Endometrial microvascular endothelial cells (primary cell): Measurements from ENCODE around the gene BTBD9. TPM values are rescaled to one million over a fixed set of nuclear protein-coding genes. Genes with fewer than 3 reads are reported as not detected.

Experiments
- in situ Hi-C: cut with HindIII; loops from 2 replicates; pipeline ENCODE4 v1.10.0; 2017; ENCODE audit warnings: low sequenced_read_pairs, low pct_unique_long_range_greater_than_20kb; ENCODE audit errors: inconsistent ontology term
- total RNA-seq: library from RNA; depleted of rRNA; stranded (reverse); fragments of >200 nt; gene quantifications from one replicate; pipeline ENCODE4 v1.2.3, GENCODE V29; 2015; ENCODE audit errors: inconsistent ontology term

The BTBD9 gene
- total RNA-seq, 1 donor from 2014 or later = 6.4 TPM

DNA sequence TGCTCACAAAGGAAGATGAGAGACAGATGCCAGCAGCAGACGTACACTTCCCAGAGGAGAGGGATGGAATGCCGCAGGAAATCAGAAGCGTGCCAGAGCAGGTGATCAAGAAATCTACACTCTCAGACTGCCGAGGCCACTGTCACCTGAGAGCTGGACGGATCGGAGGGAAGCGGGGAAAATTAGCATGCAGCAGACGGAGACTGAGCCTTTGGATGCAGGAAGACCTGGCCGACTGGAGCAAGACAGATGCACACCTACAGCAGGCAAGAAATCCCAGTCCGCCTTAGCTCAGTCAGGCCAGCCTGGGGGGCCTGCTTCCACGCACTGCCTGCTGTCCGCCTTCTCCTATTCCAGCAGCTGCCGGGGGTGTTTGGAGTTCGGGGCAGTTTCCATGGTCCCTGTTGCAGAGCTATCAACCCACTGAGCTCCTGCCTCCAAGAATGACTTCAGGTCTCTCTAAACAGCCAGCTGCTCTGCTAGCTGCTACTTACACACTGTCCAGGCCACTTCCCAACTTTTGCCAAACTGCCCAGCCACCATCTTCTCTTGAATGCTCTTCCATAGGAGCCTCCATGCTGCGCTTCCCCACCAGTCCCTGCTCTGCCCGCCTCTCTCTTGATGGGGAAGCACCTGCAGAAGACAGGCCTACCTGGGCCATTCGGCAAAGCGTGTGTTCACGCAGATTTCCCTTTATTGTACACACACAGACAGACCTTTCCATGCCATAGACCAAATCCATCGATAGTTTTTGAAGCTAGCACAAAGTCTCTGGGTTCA lies 451.7 kb downstream of the BTBD9 start:
- in situ Hi-C loops = no loop called here

DNA sequence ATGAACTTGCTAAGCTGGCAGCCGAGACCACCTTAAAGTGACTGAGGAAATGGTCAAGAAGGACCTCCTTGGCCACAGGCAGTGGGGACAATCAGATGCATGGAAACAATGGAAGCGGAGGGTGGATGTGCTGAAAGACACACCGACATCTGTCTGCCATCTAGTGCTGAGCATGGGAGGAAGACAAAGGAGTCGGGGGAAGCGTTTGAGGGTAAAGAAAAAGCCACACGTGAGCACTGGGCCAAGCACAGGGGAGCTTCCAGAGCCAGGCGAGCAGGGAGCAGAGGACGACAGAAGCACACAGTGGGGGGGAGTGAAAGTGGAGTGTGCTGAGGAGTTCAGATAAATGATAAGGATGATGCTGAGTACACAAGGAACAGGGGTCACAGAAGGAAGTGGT lies 452.4 kb downstream of the BTBD9 start:
- in situ Hi-C loops = no loop called here

DNA sequence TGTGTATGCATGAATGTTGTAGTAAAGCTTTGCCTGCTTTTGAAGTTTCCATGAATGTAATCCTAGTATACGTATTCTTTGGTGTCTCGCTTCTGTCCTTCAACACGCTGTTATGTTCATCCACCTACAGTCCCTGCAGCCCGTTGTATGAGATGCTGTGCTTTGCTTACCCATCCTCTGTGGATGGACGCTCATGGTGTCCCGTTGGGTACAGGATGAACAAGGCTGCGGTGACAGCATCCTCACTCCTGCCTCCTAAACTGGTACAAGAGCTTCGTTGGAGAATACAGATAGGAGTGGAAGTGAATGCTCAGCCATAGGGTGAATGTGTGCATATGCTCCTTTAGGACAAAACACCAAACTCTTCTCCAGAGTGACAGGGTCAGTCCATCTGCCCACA lies 454.0 kb downstream of the BTBD9 start:
- in situ Hi-C loops = no loop called here

DNA sequence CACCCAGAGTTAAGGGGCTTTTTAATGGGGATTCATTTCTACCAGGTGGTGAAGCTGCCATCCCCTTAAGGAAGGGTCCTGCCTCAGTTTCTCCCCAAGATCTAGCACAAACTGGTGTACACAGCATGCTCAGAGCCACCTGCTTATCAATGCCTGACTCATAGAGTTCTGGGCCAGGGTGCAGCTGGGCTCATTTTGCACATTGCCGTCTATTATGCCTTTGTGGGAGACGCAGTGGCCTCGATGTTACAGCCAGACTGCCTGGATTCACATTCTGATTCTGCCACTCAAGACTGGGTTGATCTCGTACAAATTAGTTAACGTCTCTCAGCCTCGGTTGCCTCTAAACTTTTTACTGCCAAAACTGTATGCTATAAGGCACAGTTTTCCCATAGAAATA lies 454.5 kb downstream of the BTBD9 start:
- in situ Hi-C loops = no loop called here

DNA sequence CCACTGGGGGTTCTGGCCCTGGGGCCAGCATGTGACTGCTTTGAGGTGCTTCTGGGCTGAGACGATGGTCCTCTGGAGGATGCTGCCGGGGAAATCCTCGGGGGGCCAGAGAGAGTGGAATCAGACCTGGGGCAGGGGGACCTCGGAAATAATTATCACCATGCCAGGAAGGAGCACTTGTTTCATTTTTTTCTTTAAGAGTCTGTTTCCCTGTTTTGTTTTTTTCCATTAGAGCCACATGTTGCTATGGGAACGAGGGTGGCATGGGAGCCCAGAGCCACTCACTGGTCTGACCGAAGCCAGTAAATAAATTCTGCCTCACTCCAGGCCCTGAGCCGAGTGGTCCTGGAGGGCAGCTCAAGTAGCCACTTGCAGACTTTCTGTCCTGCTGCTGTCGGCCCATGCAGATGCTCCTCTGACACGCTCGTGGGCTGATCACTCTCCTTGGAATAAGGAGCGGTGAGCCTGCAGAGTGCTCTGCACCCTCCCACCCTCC lies 455.1 kb downstream of the BTBD9 start:
- in situ Hi-C loops = no loop called here

DNA sequence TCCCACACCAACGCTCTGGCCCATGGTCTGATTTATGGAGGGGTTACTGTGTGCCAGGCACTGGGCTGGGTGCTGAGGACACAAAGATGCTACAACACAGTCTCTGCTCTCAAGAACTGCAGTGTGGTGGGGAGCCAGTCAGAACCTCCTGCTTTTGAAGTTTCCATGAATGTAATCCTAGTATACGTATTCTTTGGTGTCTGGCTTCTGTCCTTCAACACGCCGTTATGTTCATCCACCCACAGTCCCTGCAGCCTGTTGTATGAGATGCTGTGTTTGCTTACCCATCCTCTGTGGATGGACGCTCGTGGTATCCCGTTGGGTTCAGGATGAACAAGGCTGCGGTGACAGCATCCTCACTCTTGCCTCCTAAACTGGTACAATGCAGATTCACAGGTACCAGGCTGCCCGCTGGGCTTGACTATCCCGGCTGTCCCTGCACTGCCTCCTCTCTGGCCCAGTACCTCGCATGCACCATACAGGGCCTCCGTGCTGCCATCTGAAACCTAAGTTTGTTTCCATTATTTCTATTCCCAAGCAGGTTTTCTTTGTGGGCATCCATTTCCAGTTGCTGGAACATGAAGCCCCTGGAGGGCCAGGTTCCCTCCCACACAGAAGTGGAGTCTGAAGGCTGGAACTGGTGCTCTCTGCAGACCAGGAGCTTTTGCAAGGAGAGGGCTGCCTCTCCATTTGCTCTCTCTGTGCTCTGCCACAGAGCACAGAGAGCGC lies 455.7 kb downstream of the BTBD9 start:
- in situ Hi-C loops = no loop called here

DNA sequence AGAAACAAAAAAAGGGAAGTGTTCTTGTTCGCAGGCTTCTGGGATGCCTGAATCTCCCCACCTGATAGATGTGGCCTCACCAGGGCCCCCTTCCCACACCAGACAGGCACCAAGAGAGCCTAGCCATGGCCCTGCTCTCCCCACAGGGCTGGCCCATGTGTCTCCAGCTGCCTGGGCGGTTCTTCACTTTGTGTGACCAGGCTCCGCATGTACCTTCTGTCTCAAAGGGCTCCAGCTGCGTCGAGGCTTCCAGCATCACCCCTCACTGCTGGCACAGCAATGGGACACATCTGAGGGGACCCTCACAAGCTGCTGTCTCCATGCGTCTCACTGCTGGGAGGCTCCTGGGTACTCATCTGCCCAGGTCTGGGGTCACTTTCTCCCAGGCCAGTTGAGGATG lies 457.3 kb downstream of the BTBD9 start:
- in situ Hi-C loops = no loop called here

DNA sequence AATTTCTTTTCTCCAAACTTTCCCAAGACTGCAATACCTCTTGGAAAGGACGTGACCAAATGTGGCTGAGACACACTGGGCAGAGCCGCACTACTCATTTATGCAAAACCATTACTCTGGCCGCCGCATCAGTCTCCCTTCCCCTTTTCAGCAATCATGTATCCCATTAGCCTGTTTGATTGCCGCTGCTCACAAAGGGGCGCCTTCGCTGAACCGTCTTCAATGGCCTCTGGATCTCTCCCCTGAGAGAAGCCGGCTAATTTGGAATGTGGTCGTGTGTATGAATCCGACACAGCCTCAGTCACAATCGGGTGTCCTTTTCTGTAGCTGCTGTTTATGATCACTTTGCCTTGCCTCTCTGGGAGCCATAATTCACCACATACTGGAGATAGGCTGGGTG lies 459.1 kb downstream of the BTBD9 start:
- in situ Hi-C loops = no loop called here

DNA sequence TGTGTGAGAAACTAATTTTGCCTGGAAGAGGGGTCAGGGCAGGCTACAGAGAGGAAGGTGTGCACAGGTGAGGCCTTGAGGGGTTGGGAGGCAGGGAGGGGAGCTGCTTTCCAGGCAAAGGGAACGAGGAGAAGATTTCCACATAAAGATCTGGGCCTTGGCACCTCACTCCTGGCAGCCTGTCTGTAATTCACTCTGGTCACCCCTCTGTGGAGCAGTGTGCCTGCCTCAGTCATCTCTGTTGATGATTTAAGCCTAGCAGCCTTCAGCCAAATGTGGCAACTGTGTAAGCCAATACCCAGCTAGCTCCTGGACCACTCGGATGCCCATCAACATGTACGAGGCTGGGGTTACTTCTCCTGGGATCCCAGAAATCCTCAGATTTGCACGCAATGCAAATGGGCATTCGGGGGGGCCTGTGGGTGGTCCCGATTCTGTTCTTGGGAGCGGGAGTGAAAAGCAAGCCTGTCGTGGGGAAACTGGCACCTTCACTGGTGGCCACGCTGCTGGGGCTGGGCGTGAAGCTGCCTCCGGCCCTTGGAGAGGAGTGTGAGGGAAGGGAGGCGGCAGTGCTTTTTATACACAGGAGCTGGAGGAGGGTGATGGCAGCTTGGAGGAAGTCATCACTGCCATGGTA lies 459.8 kb downstream of the BTBD9 start:
- in situ Hi-C loops = no loop called here

DNA sequence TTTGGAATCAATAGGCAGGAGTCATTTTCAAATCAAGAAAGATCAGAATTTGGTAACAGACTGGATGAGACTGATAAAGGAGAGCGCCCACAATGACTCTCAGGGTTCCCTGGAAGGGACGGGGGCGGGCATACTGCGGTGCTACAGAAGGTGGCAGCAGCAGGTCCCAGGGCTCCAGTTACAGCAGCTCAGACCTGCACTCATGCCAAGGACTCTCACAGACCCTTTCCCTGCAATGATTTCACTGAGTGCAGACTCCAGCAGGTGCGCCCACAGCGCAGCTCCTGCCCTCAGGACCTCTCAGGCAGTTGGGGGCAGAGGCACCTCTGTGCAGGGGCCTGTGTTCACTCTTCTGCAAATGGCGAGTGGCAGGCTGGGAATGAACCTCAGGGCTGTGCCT lies 460.4 kb downstream of the BTBD9 start:
- in situ Hi-C loops = no loop called here

DNA sequence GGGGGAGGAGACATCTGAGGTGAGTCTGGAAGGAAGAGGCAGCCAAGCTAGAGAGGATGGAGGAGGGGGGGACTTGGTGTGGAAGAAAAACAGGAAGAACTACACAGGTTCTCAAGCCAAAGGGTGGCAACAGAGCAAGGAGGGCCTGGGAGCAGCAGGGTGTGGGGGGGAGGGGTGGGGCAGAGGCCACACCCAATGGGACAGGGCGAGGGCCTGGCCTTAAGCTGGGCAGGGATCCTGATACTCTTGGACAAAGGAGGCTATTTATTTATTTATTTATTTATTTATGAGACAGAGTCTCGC lies 461.2 kb downstream of the BTBD9 start:
- in situ Hi-C loops = no loop called here

DNA sequence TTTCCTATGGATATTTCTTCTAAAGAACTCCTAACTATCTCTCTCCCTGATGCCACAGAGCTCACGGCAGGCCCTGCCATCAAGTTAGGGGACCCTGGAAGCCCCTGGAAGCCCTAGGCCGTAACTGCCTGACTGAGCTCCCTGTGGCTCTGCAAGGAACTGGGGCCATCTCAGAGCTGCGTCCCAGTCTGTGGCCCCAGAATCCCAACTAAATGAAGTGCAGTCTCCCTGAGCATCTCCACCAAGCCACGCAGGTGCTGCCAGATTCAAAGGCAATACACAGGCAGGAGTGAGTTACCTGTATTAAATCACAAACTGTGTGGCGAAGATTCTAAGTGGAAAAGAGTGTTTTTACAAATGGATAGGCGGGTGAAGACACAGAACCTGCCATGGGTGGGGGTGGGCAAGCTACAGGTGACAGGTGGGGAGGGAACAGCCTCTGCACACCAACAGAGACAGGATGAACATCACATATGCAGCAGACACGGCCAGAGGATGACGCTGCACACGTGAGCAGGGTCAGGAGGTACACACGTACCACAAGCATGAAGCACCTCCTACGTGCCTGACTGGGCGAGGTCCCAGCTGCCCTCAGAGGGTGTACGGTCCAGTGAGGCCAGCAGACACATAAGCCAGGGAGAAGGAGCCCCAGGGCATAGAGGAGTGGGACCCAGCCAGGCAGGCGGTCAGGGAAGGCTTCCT lies 461.7 kb downstream of the BTBD9 start:
- in situ Hi-C loops = no loop called here

DNA sequence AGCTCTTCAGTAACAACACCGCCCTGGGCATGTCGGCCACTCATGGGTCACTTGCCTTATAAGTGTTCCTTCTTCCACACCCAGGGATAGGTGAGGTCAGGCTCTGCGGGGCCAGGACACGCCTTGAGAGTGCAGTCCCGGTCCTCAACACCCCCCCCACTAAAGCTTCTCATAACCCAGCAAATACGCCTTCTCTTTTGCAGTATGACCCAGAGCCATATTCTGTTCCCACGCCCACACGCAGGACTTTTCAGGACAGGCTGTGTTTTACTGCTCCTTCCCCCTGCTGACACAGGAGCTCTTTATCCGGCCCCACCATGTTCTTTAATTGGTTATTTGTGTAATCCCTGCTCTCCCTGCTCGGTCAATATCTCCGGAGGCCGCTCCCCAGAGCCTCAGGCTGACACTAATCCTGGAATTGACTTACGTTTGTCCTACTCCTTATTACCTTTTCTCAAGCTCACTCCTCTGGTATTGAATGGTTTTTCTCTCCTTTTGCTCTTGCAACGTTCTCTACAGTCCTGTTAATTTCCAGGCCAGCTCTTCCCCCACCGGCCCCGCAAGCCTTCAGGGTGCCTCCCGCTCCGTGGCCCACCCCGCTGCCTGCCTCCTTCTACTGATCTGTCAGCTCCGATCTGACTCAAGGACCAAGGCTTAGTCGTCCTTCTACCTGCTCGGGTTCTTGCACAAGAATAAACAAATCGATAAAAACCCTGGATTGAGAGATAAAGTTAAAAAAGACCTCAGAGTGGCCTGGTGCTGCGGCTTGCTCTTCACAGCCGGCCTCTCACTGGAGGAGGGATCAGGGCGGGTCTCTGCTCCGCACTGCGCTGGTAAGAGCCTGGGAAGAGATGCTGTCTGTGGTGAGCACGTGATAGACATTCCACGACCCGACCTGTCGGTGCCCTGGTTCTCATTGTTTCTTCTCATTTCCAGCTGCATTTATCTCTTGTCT lies 462.7 kb downstream of the BTBD9 start:
- in situ Hi-C loops = no loop called here

DNA sequence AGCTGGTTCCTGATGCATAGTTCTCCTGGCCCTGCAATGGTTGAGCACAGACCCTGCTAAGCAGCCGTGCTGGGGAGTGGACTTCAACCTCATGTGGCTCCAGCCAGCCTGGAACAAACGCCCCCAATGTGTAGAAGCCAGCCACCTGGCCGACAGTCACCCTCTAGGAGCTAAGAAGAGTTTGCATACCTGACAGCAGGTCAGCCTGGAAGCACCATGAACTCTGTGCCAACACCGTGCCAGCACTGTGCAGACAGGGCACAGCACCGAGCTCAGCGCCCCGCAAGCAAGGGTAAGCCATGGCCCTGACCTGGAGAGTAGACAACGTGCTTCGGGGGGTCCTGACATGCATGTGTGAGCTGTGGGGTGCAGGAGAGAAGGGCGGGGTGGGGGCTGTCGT lies 463.9 kb downstream of the BTBD9 start:
- in situ Hi-C loops = no loop called here

DNA sequence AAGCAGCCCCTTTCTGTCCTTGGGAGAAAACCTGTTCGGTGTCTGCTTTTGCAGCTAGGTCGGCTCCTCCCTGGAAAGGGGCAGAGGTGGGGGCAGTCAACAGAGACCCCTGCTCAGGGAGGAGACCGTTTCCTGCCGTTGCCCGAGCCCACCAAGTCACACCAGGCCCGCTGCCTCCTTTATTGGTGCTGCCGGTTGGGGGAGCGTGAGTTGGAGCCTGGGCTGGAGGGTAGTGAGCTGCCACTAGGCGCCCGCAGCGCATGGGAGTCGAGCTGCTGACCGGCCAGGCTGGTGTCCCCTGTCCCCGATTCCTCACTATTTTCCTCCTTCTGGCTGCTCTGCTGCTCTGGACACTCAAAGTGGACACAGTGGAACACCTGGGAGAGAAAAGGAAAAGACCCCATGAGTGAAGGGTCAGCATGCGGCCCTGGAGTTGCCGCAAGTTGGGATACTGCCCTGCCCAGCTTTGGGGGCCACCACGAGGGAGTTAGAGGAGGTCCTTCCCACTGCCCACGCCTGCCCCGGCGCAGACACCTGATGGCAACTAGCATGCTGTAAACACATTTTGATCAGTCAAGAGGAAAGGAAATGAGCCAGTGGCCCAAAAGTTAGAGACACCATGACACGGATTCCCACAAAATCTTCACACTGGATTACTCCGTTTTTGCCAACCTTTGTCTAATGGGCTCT lies 464.8 kb downstream of the BTBD9 start:
- in situ Hi-C loops = no loop called here

DNA sequence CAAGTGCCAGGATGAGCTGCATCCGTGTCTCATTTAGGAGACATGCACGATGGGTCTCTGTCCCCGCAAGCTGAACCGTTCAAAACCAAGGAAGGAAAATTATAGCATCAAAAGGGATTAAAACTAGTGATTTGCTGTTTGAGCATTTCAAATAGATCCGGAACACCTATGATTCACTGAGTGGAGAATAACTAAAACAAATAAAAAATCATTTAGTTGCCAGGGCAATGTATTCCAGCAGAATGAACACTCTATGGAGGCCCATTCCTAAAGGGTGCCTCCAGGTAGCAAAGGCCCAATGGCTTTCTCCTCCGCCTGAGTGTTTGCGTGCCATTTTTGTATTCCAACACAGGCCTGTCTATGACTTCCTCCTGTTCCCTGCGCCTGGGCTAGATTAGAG lies 465.4 kb downstream of the BTBD9 start:
- in situ Hi-C loops = no loop called here

DNA sequence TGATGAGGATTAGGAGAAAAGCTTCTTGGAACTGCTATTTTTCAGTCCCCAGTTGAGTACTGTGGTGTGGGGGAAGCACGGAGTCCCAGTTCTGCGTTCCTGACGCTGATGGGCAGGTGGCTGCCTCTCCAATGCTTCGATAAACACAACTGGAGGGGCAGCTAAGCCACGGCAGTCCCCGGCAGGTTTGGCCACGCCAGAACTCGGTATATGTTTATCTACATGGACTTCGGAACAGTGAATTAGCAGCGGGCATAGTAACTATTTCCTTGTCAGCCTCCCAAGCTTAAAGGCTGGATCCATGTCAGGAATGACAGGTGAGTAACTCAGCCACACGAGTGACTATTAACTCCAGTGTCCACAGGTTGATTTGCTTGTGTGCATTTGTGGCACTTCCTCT lies 465.8 kb downstream of the BTBD9 start:
- in situ Hi-C loops = no loop called here
